Naive thymus-derived CD4-positive, alpha-beta T cell (primary cell): Measurements from ENCODE around the gene OR8D2. TPM values are rescaled to one million over a fixed set of nuclear protein-coding genes. Genes with fewer than 3 reads are reported as not detected.

ENCODE experiments used
- ATAC-seq: fragments of 150-1000 bp; cut with Tn5 transposase; 2 replicates; pipeline ENCODE4 v1.10.0; 2021; ENCODE audit warnings: mild to moderate bottlenecking, moderate library complexity
- CTCF ChIA-PET: fragments of 350-600 bp; sonication (Branson Sonifier 250); formaldehyde crosslinking; loops from one replicate; lab custom pipeline; 2021; ENCODE audit warnings: antibody characterized with exemption; lab: Charles Lee
- POLR2A ChIA-PET: fragments of 350-600 bp; sonication (Branson Sonifier 250); formaldehyde crosslinking; loops from one replicate; lab custom pipeline; 2021; ENCODE audit warnings: antibody characterized with exemption, inconsistent platforms; lab: Charles Lee
- DNase-seq, 9 donors: peaks; one replicate each; pipeline versions ENCODE4 v3.0.0 to v3.0.0-alpha.2; 2020 to 2022; ENCODE audit warnings: mixed read lengths in 1 of 9
- H3K27ac ChIP-seq: one replicate; pipeline ENCODE4 v1.7.0; 2013; ENCODE audit warnings: mild to moderate bottlenecking, low read depth, low read length, moderate library complexity
- H3K27me3 ChIP-seq, 2 donors: one replicate each; pipeline ENCODE4 v1.7.0; 2013; ENCODE audit warnings: low read length in 2 of 2, mild to moderate bottlenecking in 2 of 2, moderate library complexity in 2 of 2; ENCODE audit not compliant: control insufficient read depth in 2 of 2, insufficient read depth in 2 of 2
- H3K36me3 ChIP-seq, 3 experiments: 1 replicate in 2 of 3; 2 replicates in 1 of 3; pipeline ENCODE4 v1.7.0; 2013; ENCODE audit warnings: low read length in 3 of 3, mild to moderate bottlenecking in 3 of 3, moderate library complexity in 1 of 3; ENCODE audit not compliant: insufficient read depth in 3 of 3, control insufficient read depth in 2 of 3
- H3K4me1 ChIP-seq, 2 donors: one replicate each; pipeline ENCODE4 v1.7.0; 2013; ENCODE audit warnings: low read length in 2 of 2, mild to moderate bottlenecking in 2 of 2, moderate library complexity in 1 of 2; ENCODE audit not compliant: control insufficient read depth in 2 of 2, insufficient read depth in 2 of 2
- H3K4me3 ChIP-seq: 2 replicates; pipeline ENCODE4 v1.7.0; 2013; ENCODE audit warnings: mild to moderate bottlenecking, low read length
- H3K9me3 ChIP-seq, 3 experiments: 1 replicate in 2 of 3; 2 replicates in 1 of 3; pipeline ENCODE4 v1.7.0; 2013; ENCODE audit warnings: low read length in 3 of 3; ENCODE audit not compliant: control insufficient read depth in 2 of 3
- H3K27ac Mint-ChIP-seq, 9 donors: one replicate each; pipeline ENCODE4 v1.8.0; 2020 to 2022; ENCODE audit warnings: mixed read lengths in 9 of 9, mild to moderate bottlenecking in 8 of 9, moderate library complexity in 5 of 9, inconsistent platforms in 2 of 9
- H3K27me3 Mint-ChIP-seq, 5 donors: one replicate each; pipeline ENCODE4 v1.8.0; 2021 to 2022; ENCODE audit warnings: mixed read lengths in 5 of 5, mild to moderate bottlenecking in 1 of 5
- H3K36me3 Mint-ChIP-seq, 5 donors: one replicate each; pipeline ENCODE4 v1.8.0; 2020 to 2022; ENCODE audit warnings: mixed read lengths in 5 of 5, mild to moderate bottlenecking in 3 of 5, inconsistent platforms in 1 of 5
- H3K4me1 Mint-ChIP-seq, 7 donors: one replicate each; pipeline ENCODE4 v1.8.0; 2020 to 2022; ENCODE audit warnings: mixed read lengths in 7 of 7, mild to moderate bottlenecking in 3 of 7, inconsistent platforms in 1 of 7
- H3K4me3 Mint-ChIP-seq, 10 donors: one replicate each; pipeline ENCODE4 v1.8.0; 2020 to 2022; ENCODE audit warnings: mild to moderate bottlenecking in 10 of 10, mixed read lengths in 10 of 10, moderate library complexity in 6 of 10, inconsistent platforms in 2 of 10
- H3K9me3 Mint-ChIP-seq, 11 donors: one replicate each; pipeline ENCODE4 v1.8.0; 2020 to 2022; ENCODE audit warnings: mixed read lengths in 11 of 11, mild to moderate bottlenecking in 4 of 11, inconsistent platforms in 1 of 11, moderate library complexity in 1 of 11
- intact Hi-C, 2 donors: fragments of 100-400 bp; cut with micrococcal nuclease; formaldehyde crosslinking; loops; one replicate each; pipeline ENCODE4 v1.15.1; 2023
- polyA plus RNA-seq, 2 donors: library from polyadenylated mRNA; unstranded; fragments of 300-500 nt; fragmentation: Illumina TruSeq; gene quantifications; one replicate each; pipeline ENCODE4 v1.2.3, GENCODE V29; 2021
- total RNA-seq, 6 experiments: library from RNA in 5 of 6; stranded (reverse) in 5 of 6; gene quantifications; 1 replicate in 5 of 6; 2 replicates in 1 of 6; pipeline ENCODE4 v1.2.3 and lab custom pipeline; 2021 to 2026

OR8D2 gene
- total and polyA plus RNA-seq, 7 experiments from 2014 or later, result not detected

DNA sequence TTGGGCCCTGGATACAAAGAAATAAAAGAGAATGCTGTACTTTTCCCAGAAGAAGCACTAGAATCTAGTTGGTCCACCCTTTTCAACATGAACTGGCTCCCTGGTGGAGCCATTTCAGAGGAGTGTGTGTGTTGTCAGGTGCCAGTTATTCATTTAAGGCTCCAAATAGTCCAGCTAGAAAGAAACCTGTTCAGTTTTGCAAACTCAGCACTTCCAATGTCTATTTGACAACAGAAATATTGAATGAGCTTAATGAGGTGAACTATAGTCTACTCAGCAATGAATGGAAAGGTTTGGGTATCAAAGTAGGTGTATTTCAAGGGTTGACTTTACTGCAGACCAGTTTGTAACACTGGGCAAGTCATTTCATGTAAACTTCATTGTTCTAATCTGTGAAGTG lies 8.3 kb downstream of the OR8D2 start:
- Mint-ChIP-seq H3K27me3 (peaks cover 0 to 13% (median 11%) of the 10 kb centered on the region in 5 donors), H3K9me3 (no peaks in the 10 kb centered on the region), H3K27ac (no peak overlapping the region), H3K4me3 (no peak overlapping the region), H3K36me3 (no peaks in the 10 kb centered on the region), H3K4me1 (no peaks in the 10 kb centered on the region)
- CTCF ChIA-PET, result no interaction called here
- intact Hi-C loops, result no loop called here
- no peaks in the 10 kb centered on the region for H3K4me1 ChIP-seq
- DNase-seq (no peak), ATAC-seq (no peak)
- no peaks in the 10 kb centered on the region for H3K36me3 ChIP-seq
- no peaks in the 10 kb centered on the region for H3K9me3 ChIP-seq
- POLR2A ChIA-PET, result no interaction called here
- no peak overlapping the region for H3K4me3 ChIP-seq
- H3K27ac ChIP-seq, result no peak overlapping the region
- no peaks in the 10 kb centered on the region for H3K27me3 ChIP-seq

DNA sequence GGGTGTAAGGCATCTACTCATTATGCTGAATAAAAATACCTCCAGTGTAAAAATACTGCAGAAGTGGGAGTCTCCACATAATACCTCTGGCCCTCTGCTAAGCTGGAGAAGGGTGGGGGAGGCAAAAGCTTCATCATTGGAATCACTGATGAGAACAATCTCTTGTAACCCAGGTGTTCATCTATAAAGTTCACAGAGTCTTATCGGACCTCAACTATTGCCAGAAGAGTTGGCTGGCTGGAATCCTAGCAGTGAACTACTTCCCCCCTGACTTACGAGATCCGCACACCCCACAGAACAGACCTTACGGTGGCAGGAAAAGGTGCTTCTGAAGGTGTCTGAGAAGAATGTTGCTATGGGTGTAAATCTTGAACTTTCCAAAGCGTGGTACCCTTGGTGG lies 8.7 kb downstream of the OR8D2 start:
- H3K27ac Mint-ChIP-seq, result no peak overlapping the region
- ChIA-PET POLR2A (no interaction called here), CTCF (no interaction called here)
- no peaks in the 10 kb centered on the region for H3K9me3 ChIP-seq
- no peaks in the 10 kb centered on the region for H3K27me3 ChIP-seq
- ATAC-seq (no peak), DNase-seq (no peak)
- H3K4me3 ChIP-seq, result no peak overlapping the region
- intact Hi-C loops, result no loop called here
- H3K27ac ChIP-seq, result no peak overlapping the region
- no peaks in the 10 kb centered on the region for H3K9me3 Mint-ChIP-seq
- no peaks in the 10 kb centered on the region for H3K4me1 ChIP-seq
- no peaks in the 10 kb centered on the region for H3K36me3 ChIP-seq
- H3K27me3 Mint-ChIP-seq, result peaks cover 0 to 16% (median 14%) of the 10 kb centered on the region in 5 donors
- H3K36me3 Mint-ChIP-seq, result no peaks in the 10 kb centered on the region
- no peak overlapping the region for H3K4me3 Mint-ChIP-seq
- no peaks in the 10 kb centered on the region for H3K4me1 Mint-ChIP-seq

DNA sequence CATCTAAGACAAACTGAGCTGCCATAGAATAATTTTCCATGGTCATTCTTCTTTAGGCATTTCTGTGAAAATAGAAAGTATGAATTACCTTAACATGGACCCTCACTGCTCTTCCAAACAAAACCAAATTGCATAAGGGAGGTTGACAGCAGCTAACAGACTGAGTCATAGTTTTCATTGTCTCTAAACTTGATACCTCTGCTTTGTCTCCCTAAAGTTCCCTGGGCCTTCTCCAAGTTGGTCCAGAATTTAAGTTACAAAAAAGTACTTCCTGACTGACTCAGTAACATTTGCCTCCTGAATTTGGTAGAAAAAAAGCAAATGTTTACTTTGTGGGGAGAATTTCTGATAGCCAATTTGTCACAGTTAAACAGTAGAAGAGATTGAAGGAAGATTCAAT lies 9.3 kb downstream of the OR8D2 start:
- Mint-ChIP-seq H3K4me3 (no peak overlapping the region), H3K4me1 (no peaks in the 10 kb centered on the region), H3K27ac (no peak overlapping the region), H3K36me3 (no peaks in the 10 kb centered on the region), H3K9me3 (no peaks in the 10 kb centered on the region), H3K27me3 (peaks cover 0 to 16% (median 14%) of the 10 kb centered on the region in 5 donors)
- no peak overlapping the region for H3K27ac ChIP-seq
- no peaks in the 10 kb centered on the region for H3K36me3 ChIP-seq
- no peaks in the 10 kb centered on the region for H3K9me3 ChIP-seq
- CTCF ChIA-PET, result no interaction called here
- ATAC-seq, result no peak
- intact Hi-C loops, result no loop called here
- H3K4me1 ChIP-seq, result no peaks in the 10 kb centered on the region
- H3K4me3 ChIP-seq, result no peak overlapping the region
- DNase-seq, result no peak
- POLR2A ChIA-PET, result no interaction called here
- no peaks in the 10 kb centered on the region for H3K27me3 ChIP-seq

DNA sequence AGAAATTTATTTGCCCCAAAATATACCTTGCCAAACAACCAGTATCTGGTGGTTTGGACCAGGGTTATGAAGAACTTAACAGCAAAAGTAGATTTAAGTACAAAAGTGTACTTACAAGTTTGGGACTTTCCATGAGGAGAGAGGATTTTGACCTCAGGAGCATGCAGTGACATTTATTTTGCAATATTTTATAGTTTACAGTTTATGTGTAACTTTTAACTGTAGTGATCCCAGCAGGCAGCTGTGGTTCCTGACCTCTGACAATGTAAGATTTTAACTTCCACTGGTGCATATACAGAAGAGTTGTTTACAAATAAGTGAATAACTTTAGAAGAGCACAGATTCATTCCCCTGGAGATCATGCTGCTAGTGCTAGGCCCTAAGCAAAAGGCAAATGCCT lies 12.9 kb downstream of the OR8D2 start:
- ChIA-PET CTCF (no interaction called here), POLR2A (no interaction called here)
- Histone ChIP-seq H3K27me3 (no peaks in the 10 kb centered on the region), H3K27ac (no peak overlapping the region), H3K9me3 (no peaks in the 10 kb centered on the region), H3K36me3 (no peaks in the 10 kb centered on the region), H3K4me1 (no peaks in the 10 kb centered on the region), H3K4me3 (no peak overlapping the region)
- H3K27me3 Mint-ChIP-seq, result peaks cover 0 to 27% (median 13%) of the 10 kb centered on the region in 5 donors
- H3K36me3 Mint-ChIP-seq, result no peaks in the 10 kb centered on the region
- no peaks in the 10 kb centered on the region for H3K9me3 Mint-ChIP-seq
- intact Hi-C loops, result no loop called here
- ATAC-seq (no peak), DNase-seq (no peak)
- H3K4me1 Mint-ChIP-seq, result no peaks in the 10 kb centered on the region
- no peak overlapping the region for H3K4me3 Mint-ChIP-seq
- H3K27ac Mint-ChIP-seq, result no peak overlapping the region

DNA sequence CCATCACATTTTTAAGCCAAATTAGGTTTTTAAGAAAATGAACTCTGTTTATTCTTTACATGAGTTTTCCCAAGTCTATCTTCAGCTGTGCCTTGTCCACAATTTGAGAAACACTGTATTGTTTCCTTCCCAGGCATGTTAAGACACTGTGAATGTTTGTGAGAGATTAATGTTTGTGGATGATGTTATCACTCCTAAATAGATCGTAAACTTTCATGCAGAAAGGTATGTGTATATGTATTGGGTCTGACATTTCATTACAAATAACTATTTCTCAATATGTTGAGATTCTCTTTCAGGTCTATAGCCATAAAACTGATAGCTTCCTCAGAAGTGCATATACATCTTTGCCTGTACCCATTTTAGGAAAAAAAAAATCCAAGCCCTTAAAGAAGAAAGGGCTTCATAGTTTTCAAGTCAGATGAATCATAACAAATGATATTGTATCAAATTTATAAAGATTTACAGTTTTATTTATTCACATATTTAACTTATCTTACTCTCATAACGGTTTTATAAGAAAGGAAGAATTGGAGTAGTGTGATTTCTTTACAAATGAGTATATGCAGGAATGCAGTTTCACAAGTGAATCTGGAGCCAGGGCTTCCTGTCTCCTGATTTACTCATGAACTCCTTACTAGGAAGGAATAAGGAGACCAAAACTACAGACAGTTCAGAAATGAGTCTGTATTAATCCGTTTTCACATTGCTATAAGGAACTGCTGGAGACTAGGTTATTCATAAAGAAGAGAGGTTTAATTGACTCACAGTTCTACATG lies 17.5 kb downstream of the OR8D2 start:
- Mint-ChIP-seq H3K9me3 (peaks cover 0 to 8% (median 0%) of the 10 kb centered on the region in 11 donors), H3K36me3 (no peaks in the 10 kb centered on the region), H3K4me1 (no peaks in the 10 kb centered on the region), H3K27ac (no peak overlapping the region), H3K27me3 (peaks cover 0 to 20% (median 5%) of the 10 kb centered on the region in 5 donors), H3K4me3 (no peak overlapping the region)
- Histone ChIP-seq H3K27ac (no peak overlapping the region), H3K4me1 (no peaks in the 10 kb centered on the region), H3K36me3 (no peaks in the 10 kb centered on the region), H3K9me3 (no peaks in the 10 kb centered on the region), H3K4me3 (no peak overlapping the region), H3K27me3 (no peaks in the 10 kb centered on the region)
- no peak for ATAC-seq
- intact Hi-C loops, result no loop called here
- no peak for DNase-seq
- POLR2A ChIA-PET, result no interaction called here
- CTCF ChIA-PET, result no interaction called here

DNA sequence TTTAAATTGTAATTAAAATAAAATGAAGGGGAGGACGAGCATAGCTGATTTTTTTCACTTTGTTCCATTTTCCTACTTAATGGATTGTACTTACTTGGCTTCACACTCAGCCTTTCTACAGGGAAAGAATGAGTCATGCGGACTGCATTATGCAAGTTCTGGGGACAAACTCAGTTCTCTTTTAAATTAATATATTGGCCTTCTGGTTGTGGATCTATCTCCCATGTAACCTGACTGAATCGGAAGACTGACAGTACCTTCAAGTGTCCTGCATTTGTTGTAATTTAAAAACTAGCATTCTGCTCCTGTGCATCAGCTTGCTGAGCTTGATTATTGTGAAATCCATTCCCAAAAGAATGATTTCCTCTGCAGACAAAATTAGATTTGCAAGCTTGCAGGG lies 18.4 kb downstream of the OR8D2 start:
- no peak for ATAC-seq
- Mint-ChIP-seq H3K27ac (no peak overlapping the region), H3K36me3 (no peaks in the 10 kb centered on the region), H3K27me3 (peaks cover 0 to 16% (median 2%) of the 10 kb centered on the region in 5 donors), H3K4me1 (no peaks in the 10 kb centered on the region), H3K4me3 (no peak overlapping the region), H3K9me3 (peaks cover 0 to 8% (median 0%) of the 10 kb centered on the region in 11 donors)
- Histone ChIP-seq H3K36me3 (no peaks in the 10 kb centered on the region), H3K9me3 (no peaks in the 10 kb centered on the region), H3K4me1 (no peaks in the 10 kb centered on the region), H3K27ac (no peak overlapping the region), H3K27me3 (no peaks in the 10 kb centered on the region), H3K4me3 (no peak overlapping the region)
- DNase-seq, result no peak
- ChIA-PET CTCF (no interaction called here), POLR2A (no interaction called here)
- intact Hi-C loops, result no loop called here

DNA sequence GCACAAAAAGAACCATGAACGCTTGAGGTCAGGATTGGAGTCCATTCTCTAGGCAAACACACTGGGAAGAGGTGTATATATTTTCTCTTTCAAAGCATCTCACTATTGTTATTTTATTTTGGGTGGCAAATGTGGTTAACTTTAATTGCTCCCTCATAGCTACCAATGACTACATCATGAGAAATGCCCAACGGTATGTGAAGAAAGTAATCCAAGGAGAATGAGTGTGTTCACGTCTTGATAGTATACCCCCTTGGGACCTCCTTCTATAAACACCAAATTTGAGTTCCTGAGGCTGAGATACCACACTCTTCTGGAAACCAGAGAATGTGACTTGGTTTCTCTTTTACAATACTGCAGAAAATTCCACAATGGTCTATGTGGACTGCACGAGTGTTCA lies 22.1 kb downstream of the OR8D2 start:
- no peak for DNase-seq
- Histone ChIP-seq H3K36me3 (no peaks in the 10 kb centered on the region), H3K4me3 (no peak overlapping the region), H3K4me1 (no peaks in the 10 kb centered on the region), H3K27me3 (no peaks in the 10 kb centered on the region), H3K27ac (no peak overlapping the region), H3K9me3 (no peaks in the 10 kb centered on the region)
- intact Hi-C loops, result no loop called here
- ATAC-seq, result no peak
- Mint-ChIP-seq H3K4me1 (no peaks in the 10 kb centered on the region), H3K4me3 (no peak overlapping the region), H3K9me3 (peaks cover 0 to 8% (median 0%) of the 10 kb centered on the region in 11 donors), H3K36me3 (no peaks in the 10 kb centered on the region), H3K27ac (no peak overlapping the region), H3K27me3 (peaks cover 0 to 13% (median 0%) of the 10 kb centered on the region in 5 donors)
- ChIA-PET CTCF (no interaction called here), POLR2A (no interaction called here)
